GM03348 (cell line): Measurements from ENCODE around the gene TRAPPC10.
"Not testable (repeated sequence)": the region's sequence is repeated elsewhere in the genome, so short reads cannot be mapped to it uniquely, and the experiment has no call there.

Experiments
- DNase-seq: peaks from one replicate; pipeline ENCODE4 v3.0.0; 2012; ENCODE audit warnings: low spot score

Gene TRAPPC10

GRCh38 chr21:44150255-44150654 is 138.1 kb downstream of the TRAPPC10 start:
- not testable (repeated sequence) for DNase-seq

GRCh38 chr21:44153214-44153888 is 141.2 kb downstream of the TRAPPC10 start:
- DNase-seq, result not testable (repeated sequence)

- DNase-seq, result not testable (repeated sequence)
Observed at GRCh38 chr21:44153889-44154228, 141.8 kb downstream of the TRAPPC10 start.

- not testable (repeated sequence) for DNase-seq
Observed at GRCh38 chr21:44154816-44155230, 142.7 kb downstream of the TRAPPC10 start.

- not testable (repeated sequence) for DNase-seq
Observed at GRCh38 chr21:44155231-44155993, 143.3 kb downstream of the TRAPPC10 start.

- DNase-seq, result not testable (repeated sequence)
Observed at GRCh38 chr21:44155994-44156380, 143.9 kb downstream of the TRAPPC10 start.
